Activated effector memory CD4-positive, alpha-beta T cell treated with Interleukin-2 at 50 U/mL for 16 hours (primary cell): ENCODE measurements around the gene SGK2.
"Not testable (repeated sequence)": the region's sequence is repeated elsewhere in the genome, so short reads cannot be mapped to it uniquely, and the experiment has no call there.

ENCODE experiments used
- DNase-seq: peaks from one replicate; pipeline ENCODE4 v3.0.0-alpha.2; 2020

The SGK2 gene

GRCh38 chr20:43564455-43564854, 5.6 kb downstream of the SGK2 start:
- DNase-seq: no peak

DNA sequence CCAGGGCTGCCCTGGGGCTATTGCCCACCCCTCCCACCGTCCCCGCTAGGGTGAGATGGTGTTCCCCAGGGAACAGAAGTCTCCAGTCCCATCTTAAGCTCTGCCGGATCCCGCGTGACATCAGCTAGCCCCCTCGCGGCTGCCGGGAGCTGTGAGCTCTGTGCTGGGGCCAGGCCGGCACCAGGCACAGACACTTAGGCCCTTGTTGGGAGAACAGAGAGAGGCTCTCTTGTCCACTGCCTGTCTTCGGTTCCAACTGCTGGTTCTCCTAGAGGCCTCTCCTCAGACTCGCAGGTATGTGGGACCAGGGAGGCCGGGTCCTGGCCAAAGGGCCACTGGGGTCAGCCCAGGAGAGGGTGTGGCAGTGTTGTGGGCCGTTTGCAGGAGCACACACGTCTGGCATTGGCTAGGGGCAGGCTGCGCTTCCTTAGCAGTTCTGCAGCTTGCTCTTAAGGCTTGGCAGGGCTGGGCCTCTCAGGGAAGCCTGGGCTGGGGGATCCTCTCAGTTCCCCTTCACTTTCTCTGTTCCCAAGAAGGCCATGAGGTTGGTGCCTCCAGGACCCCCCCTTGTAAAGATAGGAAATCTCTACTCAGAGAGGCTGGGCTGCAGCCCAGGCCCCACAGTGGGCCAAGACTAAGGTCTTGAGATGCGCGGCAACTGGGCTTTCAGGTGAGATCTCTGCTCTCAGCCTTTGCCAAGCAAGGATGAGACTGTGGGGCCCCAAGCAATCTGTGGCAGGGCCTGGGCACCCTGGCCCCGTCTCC, 6.3 kb downstream of the SGK2 start:
- no peak for DNase-seq

DNA sequence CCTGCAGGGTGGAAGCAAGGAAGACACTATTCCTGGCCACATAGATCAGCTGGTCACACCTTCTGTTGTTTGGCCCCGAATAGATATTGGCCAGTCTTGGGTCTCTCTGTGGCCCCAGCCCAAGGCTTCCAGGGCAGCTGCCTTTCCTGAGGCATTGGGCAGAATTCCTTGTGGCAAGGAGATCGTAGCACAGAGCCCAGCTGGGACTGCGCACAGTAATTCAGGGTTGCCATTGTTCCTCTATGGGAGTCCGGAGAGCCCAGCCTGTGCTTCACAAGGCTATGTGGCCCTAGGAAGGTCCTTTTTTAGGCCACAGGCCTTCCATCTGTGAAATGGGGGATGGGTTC, 6.9 kb downstream of the SGK2 start:
- DNase-seq: no peak

DNA sequence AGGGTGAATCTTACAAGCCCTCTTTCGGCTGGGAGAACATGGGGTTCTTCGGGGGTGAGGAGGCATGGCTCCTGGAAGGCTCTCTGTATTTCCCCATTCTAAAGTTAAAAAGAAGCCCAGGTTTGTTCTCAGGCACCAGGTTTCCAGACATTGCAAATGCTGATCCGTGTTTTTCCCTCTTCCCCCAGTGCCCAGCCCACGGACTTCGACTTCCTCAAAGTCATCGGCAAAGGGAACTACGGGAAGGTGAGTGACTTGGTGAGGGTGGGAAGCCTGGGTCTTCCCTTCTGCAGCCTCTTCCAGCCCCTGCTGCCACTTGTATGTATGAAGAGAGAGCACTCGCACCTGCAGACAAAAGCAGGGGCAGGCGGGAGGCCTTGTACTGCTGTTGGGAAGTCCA, 8.7 kb downstream of the SGK2 start:
- DNase-seq: no peak

DNA sequence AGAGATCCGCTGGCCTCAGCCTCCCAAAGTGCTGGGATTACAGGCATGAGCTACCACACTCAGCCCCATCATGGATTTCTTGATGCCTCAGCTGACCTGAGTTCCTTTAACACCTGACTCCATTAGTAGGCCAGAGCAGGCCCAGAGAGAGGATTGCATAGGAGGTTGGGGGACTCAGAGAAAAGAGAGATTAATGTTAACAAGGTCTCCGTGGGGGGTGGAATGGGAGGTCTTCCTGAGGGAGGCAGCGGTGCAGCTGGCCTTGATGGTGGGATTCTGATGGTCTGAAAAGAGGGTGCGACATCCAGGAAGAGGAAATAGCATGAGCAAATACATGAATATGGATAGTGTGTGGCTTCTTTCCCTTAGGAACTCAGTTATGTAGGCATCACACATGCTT, 9.9 kb downstream of the SGK2 start:
- DNase-seq: no peak

GRCh38 chr20:43569282-43569681, 10.5 kb downstream of the SGK2 start:
- no peak for DNase-seq

GRCh38 chr20:43570496-43570895, 11.7 kb downstream of the SGK2 start:
- no peak for DNase-seq

DNA sequence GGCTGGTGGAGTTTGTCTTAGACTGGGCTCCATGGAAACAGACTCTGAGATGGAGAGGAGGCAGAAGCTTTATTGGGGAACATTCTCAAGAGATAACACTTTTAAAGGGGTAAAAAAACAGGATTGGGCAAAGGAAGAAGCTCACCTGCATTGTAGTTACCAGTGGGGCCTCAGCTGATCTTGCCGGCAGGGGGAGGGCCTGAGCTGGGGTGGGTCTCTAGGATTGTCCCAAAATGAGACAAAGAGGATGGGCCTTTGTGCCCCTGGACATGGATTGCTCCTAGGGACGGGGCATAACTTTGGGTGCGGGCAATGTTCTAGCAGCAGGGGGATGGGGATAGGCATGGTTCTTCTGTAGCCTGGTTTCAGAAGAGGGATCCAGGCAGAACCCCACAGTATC, 12.5 kb downstream of the SGK2 start:
- no peak for DNase-seq

DNA sequence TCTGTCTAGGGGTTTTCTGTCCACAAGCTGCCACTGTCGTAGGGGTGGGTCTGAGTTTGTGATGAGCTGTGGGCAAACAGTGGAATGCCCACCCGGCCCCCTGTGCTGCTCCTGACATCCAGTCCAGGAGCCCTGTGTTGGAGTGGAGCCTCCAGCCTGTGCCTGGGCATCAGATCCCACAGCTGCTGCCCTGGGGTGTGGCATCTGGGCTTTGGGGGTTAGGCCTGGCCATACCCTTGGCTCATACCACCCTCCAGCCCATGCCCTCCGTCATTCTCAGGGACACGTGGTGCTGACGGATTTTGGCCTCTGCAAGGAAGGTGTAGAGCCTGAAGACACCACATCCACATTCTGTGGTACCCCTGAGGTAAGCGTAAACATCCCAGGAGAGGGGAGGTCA, 12.9 kb downstream of the SGK2 start:
- no peak for DNase-seq

DNA sequence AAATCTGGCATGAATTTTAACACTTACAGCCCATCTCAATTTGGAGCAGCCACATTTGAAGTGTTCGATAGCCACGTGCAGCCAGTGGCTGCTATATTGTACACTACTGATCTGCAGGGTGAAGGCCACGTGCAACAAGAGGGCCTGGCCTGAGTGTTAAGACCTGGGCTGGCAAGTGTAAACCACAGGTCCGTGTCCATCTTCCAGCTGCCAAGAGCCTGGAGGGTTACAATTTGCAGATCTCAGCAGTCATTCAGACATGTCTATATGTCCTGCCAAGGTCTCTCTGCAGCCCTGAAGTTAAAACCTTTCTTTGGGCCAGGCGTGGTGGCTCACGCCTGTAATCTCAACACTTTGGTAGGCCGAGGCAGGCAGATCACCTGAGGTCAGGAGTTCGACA, 14.1 kb downstream of the SGK2 start:
- no peak for DNase-seq

- DNase-seq: no peak
Measured at GRCh38 chr20:43576108-43576507, 17.3 kb downstream of the SGK2 start.

DNA sequence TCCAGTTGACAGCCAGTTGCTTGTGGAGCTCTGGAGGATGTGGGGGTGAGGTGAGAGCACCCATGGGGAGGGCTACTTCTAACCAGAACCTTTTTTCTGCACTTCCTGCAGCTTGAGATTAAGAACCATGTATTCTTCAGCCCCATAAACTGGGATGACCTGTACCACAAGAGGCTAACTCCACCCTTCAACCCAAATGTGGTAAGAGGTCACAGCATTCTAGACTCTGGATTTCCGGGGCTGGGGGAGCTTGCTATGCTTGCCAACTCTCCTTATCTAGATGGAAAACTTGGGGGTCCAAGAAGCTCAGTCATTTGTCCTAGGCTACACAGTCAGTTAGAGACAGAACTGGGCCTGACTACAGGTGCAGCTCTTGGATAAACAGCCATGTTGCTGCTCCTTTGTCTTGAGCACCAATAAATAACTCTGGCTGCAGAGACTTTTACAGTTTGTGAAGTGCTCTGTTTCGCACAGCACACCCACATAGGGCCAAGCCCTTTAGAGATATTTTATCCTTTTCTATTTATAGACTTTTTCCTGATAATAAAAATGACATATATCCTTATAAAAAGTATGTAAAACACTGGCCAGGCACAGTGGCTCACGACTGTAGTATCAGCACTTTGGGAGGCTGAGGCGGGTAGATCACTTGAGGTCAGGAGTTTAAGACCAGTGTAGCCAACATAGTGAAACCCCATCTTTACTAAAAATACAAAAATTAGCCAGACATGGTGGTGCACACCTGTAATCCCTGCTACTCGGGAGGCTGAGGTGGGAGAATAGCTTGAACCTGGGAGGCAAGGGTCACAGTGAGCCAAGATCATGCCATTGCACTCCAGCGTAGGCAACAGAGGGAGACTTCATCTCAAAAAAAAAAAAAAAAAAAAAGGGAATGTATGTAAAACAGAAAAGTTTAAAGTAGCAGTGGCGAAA, 21.3 kb downstream of the SGK2 start:
- DNase-seq: no peak

GRCh38 chr20:43583133-43583864, 24.5 kb downstream of the SGK2 start:
- DNase-seq: no peak

- no peak for DNase-seq
Measured at GRCh38 chr20:43583982-43584432, 25.2 kb downstream of the SGK2 start.

- no peak for DNase-seq
Measured at GRCh38 chr20:43584448-43585136, 25.8 kb downstream of the SGK2 start.

DNA sequence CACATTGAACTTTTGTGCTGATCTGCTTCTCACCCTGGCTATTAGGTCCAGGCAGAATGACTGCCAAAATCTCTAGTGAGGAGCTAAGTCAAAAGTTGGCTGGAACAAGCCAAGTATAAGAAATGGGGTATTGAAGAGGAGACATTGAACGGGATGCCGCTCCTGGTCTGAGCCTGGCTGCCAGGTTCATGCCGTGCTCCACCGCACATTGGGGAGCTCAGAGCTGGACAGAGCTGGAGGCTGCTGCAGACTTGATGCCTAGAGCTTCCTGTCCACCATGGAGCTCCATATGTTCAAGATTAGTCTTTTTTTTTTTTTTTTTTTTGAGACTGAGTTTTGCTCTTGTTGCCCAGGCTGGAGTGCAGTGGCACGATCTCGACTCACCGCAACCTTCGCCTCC, 27.8 kb downstream of the SGK2 start:
- no peak for DNase-seq

DNA sequence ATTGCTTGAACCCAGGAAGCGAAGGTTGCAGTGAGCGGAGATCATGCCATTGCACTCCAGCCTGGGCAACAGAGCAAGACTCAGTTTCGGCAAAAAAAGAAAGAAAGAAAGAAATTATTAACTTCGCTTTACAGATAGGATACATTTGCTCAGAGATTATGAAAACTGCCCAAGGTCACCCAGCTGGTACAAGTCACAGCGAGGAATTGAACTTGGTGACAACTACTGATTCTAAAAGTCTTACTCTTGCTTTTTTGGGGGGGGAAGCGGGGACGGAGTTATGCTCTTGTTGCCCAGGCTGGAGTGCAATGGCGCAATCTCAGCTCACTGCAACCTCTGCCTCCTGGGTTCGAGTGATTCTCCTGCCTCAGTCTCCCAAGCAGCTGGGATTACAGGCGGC, 29.7 kb downstream of the SGK2 start:
- DNase-seq: not testable (repeated sequence)

DNA sequence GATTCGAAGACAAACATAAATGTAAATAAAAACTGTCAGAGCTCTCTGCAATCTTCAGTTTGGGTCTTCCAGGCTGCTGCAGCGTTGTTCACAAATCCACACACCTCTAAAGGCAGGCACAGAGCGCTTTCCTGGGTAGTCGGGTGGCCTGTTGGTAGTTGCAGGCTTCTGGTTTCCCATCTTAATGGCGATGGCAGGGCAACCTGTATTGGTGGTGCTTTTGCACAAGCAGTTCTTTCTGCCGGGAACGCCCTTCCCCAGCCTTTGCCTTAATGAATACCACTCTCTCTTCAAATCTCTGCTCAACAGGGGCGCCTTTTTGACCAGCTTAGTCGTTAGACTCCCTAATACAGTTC, 31.2 kb downstream of the SGK2 start:
- no peak for DNase-seq

GRCh38 chr20:43590392-43591303, 31.8 kb downstream of the SGK2 start, which contains the start of gene IFT52:
IFT52 (plus strand) TSS chr20:43590937; CDS start chr20:43594699, 3,762 bp downstream.
- peak; percentile 80 for DNase-seq

GRCh38 chr20:43601960-43602359, 43.1 kb downstream of the SGK2 start:
- DNase-seq: not testable (repeated sequence)

- no peak for DNase-seq
Measured at GRCh38 chr20:43603124-43603523, 44.3 kb downstream of the SGK2 start.

DNA sequence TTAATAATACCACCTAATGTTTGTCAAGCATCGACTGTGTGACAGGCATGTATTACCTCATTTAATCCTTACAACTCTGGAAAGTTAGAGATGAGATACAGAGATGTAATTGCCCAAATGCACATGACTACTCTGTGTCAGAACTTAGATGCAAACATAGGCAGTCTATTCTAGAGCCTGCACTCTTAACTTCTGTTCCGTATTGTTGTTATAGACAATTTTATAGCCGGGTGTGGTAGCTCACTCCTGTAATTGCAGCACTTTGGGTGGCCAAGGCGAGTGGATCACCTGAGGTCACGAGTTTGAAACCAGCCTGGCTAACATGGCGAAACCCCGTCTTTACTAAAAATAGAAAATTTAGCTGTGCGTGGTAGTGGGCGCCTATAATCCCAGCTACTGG, 46.9 kb downstream of the SGK2 start:
- no peak for DNase-seq
